ENCODE results near the gene GRAMD1A.
A peak's percentile ranks its signal among the peaks of the same experiment; 100 is the strongest.
"Not testable (repeated sequence)": the region's sequence is repeated elsewhere in the genome, so short reads cannot be mapped to it uniquely, and the experiment has no call there.

Gene GRAMD1A

DNA sequence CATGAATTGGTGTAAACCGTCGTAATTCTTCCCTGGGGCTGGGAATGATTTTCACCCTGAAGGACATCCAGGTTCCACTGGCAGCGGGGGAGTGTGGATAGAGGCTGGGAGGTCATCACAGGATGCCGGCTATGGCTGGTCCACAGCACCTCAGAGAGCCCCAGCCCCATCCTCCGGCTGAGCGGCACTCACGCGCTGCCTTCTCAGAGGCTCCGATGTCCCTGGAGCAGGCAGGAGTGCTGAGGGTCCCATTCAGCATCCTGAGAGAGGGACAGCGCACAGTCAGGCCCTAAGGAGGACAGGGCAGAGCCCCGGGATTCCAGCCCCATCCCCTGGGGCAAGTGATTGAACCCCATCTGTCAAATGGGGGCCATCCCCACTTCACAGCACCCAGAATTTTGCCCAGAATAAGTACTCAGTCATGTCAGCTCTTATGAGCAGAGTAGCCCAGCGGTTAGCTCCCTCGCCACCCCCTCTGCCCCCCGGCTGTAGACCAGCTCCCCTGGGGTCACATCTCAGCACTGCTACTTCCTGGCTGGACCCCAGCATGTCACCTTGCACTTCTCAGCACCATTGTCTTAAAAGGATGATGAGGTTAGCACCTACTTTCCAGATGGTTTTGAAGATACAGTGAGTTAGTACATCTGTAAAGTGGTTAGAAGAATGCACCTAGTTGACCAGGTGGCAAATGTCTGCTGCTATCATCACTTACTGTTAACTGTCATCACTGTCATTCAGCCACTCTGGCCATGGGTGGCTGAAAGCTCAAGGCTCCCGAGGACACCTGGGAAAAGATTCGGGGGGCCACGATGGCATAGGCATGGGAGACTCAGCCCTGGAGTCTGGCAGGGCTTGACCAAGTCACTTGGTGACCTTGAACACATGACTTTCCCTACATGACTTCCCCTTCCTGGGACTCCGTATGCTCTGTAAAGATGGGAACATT is 11.9 kb downstream of the GRAMD1A start:
- no peak overlapping the region for H3K4me3 ChIP-seq (ENCODE audit: low read length)
- DNase-seq (ENCODE audit: low read depth) = no peak
- TF ChIP-seq, protein P1, sequence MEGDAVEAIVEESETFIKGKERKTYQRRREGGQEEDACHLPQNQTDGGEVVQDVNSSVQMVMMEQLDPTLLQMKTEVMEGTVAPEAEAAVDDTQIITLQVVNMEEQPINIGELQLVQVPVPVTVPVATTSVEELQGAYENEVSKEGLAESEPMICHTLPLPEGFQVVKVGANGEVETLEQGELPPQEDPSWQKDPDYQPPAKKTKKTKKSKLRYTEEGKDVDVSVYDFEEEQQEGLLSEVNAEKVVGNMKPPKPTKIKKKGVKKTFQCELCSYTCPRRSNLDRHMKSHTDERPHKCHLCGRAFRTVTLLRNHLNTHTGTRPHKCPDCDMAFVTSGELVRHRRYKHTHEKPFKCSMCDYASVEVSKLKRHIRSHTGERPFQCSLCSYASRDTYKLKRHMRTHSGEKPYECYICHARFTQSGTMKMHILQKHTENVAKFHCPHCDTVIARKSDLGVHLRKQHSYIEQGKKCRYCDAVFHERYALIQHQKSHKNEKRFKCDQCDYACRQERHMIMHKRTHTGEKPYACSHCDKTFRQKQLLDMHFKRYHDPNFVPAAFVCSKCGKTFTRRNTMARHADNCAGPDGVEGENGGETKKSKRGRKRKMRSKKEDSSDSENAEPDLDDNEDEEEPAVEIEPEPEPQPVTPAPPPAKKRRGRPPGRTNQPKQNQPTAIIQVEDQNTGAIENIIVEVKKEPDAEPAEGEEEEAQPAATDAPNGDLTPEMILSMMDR (IDR thresholded peaks at IDR 0.05; ENCODE audit: insufficient read depth, low read depth, low read length, missing control alignments) = no peak

DNA sequence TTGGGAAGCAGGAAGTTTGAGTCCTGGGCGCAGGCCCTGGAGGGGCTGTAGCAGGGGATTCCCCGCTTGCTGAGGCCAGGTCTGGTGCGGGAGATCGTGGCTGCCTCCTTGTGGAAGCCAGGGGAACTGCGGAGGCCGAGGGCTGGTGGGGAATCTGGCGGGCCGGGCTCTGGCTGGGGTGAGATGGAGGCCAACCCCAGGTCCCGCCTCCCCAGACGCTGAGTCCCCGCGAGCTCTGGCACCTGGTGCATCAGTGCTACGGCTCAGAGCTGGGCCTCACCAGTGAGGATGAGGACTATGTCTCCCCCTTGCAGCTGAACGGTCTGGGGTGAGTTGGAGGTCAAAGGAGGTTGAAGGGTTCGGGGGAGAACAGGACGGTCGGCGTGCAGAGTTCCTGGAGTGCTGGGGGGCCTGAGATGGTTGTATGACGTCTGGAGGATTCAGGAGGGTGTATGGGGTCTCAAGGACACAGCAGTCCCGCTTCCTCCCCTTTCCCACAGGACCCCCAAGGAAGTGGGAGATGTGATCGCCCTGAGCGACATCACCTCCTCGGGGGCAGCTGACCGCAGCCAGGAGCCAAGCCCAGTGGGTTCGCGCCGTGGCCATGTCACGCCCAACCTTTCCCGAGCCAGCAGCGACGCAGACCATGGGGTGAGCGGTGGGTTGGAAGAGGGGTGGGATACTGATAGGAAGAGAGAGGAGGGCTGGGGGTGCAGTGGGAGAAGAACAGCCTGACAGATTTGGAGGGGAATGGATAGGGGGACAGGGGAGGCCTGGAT is 13.1 kb downstream of the GRAMD1A start:
- H3K4me3 ChIP-seq (ENCODE audit: low read length) = no peak overlapping the region
- DNase-seq (ENCODE audit: low read depth) = peak; percentile 41
- TF ChIP-seq, protein P1 (IDR thresholded peaks at IDR 0.05; ENCODE audit: insufficient read depth, low read depth, low read length, missing control alignments) = peak; percentile 83

DNA sequence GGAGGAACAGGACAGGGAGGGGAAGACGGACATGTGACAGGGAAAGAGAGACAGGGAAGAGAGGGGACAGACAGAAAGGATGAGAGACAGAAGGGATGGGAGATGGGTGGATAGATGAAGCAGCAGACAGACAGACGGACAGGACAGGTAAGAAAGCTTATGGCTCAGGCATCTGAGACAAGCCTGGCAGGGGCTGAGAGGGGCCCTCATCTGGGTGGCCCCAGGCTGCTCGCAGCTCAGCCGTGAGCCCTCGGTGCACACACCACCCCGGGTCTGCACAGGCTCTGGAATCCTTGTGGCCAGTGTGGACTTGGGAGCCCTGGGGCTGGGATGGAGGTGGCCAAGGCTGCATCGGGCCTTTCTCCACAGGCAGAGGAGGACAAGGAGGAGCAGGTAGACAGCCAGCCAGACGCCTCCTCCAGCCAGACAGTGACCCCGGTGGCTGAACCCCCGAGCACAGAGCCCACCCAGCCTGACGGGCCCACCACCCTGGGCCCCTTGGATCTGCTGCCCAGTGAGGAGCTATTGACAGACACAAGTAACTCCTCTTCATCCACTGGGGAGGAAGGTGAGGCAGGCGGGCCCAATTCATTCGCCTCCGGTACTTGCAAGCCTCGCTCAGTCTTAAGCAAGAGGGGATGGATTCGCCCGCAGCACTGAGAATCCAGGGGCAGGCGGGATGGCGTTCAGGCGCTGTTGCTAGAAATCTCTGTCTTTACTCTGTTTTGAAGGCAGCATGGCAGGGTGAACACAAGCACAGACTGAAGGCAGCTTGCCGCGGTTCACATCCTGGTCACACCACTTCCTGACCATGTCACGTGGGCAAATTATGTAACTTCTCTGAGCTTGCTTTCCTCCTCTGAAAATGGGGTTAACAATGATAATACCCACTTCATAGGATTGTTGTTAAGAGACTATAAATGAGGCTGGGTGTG is 14.0 kb downstream of the GRAMD1A start:
- TF ChIP-seq, protein P1 (IDR thresholded peaks at IDR 0.05; ENCODE audit: insufficient read depth, low read depth, low read length, missing control alignments) = no peak
- no peak for DNase-seq (ENCODE audit: low read depth)
- H3K4me3 ChIP-seq (ENCODE audit: low read length) = no peak overlapping the region

DNA sequence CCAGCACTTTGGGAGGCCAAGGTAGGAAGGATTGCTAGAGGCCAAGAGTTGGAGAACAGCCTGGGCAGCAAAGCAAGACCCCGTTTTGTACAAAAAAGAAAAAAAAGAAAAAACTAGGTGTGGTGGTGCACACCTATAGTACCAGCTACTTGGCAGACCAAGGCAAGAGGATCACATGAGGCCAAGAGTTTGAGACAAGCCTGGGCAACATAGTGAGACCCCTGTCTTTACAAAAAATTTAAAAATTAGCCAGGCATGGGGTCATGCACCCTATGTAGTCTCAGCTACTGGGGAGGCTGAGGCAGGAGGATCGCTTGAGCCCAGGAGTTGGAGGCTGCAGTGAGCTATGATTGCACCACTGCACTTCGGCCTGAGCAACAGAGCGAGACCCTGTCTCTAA is 14.7 kb downstream of the GRAMD1A start:
- not testable (repeated sequence) for H3K4me3 ChIP-seq (ENCODE audit: low read length); DNase-seq (ENCODE audit: low read depth)

DNA sequence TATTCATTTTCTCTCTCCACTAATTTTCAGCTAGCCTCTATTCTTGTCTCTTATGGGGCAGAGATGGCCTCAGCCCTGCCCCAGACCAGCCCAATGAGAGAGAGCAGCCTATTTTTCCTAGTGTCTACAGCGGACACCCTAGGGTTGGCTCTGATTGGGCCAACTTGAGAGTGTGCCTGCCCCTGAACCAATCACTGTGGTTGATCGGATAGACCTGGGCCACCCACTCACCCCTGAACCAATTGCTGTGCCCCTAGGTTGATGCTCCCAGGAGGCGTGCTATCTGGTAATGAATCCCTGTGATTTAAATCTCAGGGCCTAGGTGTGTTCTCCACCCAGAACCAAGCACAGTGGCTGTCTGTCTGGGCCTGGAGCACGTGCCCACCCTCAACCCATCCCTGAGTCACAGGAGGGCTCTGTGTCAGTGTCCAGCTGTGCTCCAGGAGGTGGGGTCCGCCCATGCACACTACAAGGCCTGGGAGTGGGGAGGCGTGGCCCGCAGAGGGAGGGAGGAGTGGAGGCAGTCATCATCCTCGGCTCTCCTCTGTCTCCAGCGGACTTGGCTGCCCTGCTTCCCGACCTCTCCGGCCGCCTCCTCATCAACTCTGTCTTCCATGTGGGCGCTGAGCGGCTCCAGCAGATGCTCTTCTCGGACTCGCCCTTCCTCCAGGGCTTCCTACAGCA is 15.3 kb downstream of the GRAMD1A start:
- H3K4me3 ChIP-seq (ENCODE audit: low read length) = no peak overlapping the region
- DNase-seq (ENCODE audit: low read depth) = no peak
- TF ChIP-seq, protein P1 (IDR thresholded peaks at IDR 0.05; ENCODE audit: insufficient read depth, low read depth, low read length, missing control alignments) = no peak

DNA sequence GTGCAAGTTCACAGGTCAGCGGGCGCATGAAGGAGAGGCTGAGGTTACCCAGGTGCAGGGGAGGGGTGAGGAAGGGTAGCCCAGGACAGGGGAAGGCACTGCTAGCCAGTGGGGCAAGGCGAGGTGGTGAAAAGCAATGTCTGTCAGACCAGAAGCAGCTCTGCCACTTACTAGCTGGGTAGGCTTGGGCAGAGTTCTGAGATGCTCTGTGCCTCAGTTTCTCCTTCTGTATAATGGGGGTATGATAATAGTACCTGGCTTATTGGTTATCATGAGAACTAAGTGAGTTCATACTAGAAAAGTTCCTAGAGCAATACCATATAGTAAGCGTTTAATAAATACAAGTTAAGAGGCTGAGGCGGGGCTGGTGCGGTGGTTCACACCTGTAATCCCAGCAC is 15.8 kb downstream of the GRAMD1A start:
- no peak for DNase-seq (ENCODE audit: low read depth)
- TF ChIP-seq, protein P1 (IDR thresholded peaks at IDR 0.05; ENCODE audit: insufficient read depth, low read depth, low read length, missing control alignments) = no peak
- no peak overlapping the region for H3K4me3 ChIP-seq (ENCODE audit: low read length)
